Measurements from ENCODE around the gene POLR2E.

GRCh38 chr19:1069009-1069779 is 26.0 kb downstream of the POLR2E start:
- TF ChIP-seq POLR2A (IDR thresholded peaks at IDR 0.05) (no peak), CTCF (IDR thresholded peaks at IDR 0.05 in 8 of 11, conservative IDR thresholded peaks at IDR 0.05 in 3 of 11) (peak in 6 of 11 experiments; percentile 7 to 46 (median 37)), POLR2AphosphoS5 (IDR thresholded peaks at IDR 0.05) (peak; percentile 91 to 95 (median 92))
